K562 (cell line): ENCODE results near the gene PCARE.

Source experiments
- BCL6 ChIP-seq: fragments of 250-450 bp; sonication (Bioruptor Pico); IDR thresholded peaks from 2 replicates; pipeline ENCODE4 v1.4.0; 2020
- CHD2 ChIP-seq: IDR thresholded peaks from 2 replicates; pipeline ENCODE4 v1.6.1; 2011; ENCODE audit warnings: low read depth, low read length
- CREB5 ChIP-seq: fragments of 250-450 bp; sonication (Bioruptor Pico); IDR thresholded peaks from 2 replicates; pipeline ENCODE4 v1.5.0; 2020; ENCODE audit warnings: mild to moderate bottlenecking
- CTCF ChIP-seq, 3 experiments: IDR thresholded peaks in 2 of 3; conservative IDR thresholded peaks in 1 of 3; 2 replicates each; pipeline ENCODE4 v1.5.1; 2011 to 2012; ENCODE audit warnings: low read length in 3 of 3, mild to moderate bottlenecking in 3 of 3, control low read depth in 2 of 3, improper control_type of control experiment in 1 of 3, inconsistent platforms in 1 of 3, low read depth in 1 of 3, mixed read lengths in 1 of 3, moderate library complexity in 1 of 3; ENCODE audit not compliant: insufficient read depth in 2 of 3
- FOXK2 ChIP-seq, 2 experiments: fragments of 450-650 bp; IDR thresholded peaks in 1 of 2; conservative IDR thresholded peaks in 1 of 2; 2 replicates each; pipeline ENCODE4 v1.6.1; 2016; ENCODE audit warnings: low read depth in 2 of 2, mild to moderate bottlenecking in 1 of 2
- MAFK ChIP-seq: IDR thresholded peaks from 2 replicates; pipeline ENCODE4 v1.6.1; 2011; ENCODE audit warnings: low read length, improper control_type of control experiment
- MEF2A ChIP-seq: IDR thresholded peaks from 2 replicates; pipeline ENCODE4 v1.6.1; 2011; ENCODE audit warnings: low read depth, mild to moderate bottlenecking, low read length, moderate library complexity; ENCODE audit not compliant: control insufficient read depth
- NFE2L1 ChIP-seq: fragments of 450-650 bp; IDR thresholded peaks from 2 replicates; pipeline ENCODE4 v1.6.1; 2016; ENCODE audit warnings: missing genetic modification characterization, low read depth, mild to moderate bottlenecking, missing compliant biosample characterization, moderate library complexity, borderline replicate concordance
- NFIC ChIP-seq: fragments of 450-650 bp; IDR thresholded peaks from 2 replicates; pipeline ENCODE4 v1.6.1; 2017; ENCODE audit warnings: mild to moderate bottlenecking, inconsistent platforms
- SIX5 ChIP-seq, 2 experiments: IDR thresholded peaks; 2 replicates each; pipeline ENCODE4 v1.6.1; 2011; ENCODE audit warnings: low read length in 2 of 2, borderline replicate concordance in 1 of 2, low read depth in 1 of 2, mild to moderate bottlenecking in 1 of 2, moderate library complexity in 1 of 2; ENCODE audit not compliant: insufficient read depth in 1 of 2
- SMARCE1 ChIP-seq: fragments of 450-650 bp; IDR thresholded peaks from 2 replicates; pipeline ENCODE4 v1.7.1; 2016; ENCODE audit warnings: mild to moderate bottlenecking
- SREBF2 ChIP-seq: sonication (generic); formaldehyde crosslinking; IDR thresholded peaks from 2 replicates; pipeline ENCODE4 v1.4.0; 2020; ENCODE audit warnings: mild to moderate bottlenecking, missing genetic modification reagents
- TEAD2 ChIP-seq: fragments of 450-650 bp; IDR thresholded peaks from 2 replicates; pipeline ENCODE4 v1.6.1; 2016; ENCODE audit warnings: missing genetic modification characterization, control low read depth, missing compliant biosample characterization
- ZNF121 ChIP-seq: sonication (generic); formaldehyde crosslinking; conservative IDR thresholded peaks from 2 replicates; pipeline ENCODE4 v1.8.0; 2022; ENCODE audit warnings: missing genetic modification reagents

- TF ChIP-seq ZNF121 (CRISPR knock-in tag) (no peak), BCL6 (CRISPR knock-in tag) (no peak), FOXK2 (conservative IDR thresholded peaks at IDR 0.05 in 1 of 2, IDR thresholded peaks at IDR 0.05 in 1 of 2; ENCODE audit: low read depth in 2 of 2) (no peak), SMARCE1 (no peak), CHD2 (no peak), CTCF (IDR thresholded peaks at IDR 0.05 in 2 of 3, conservative IDR thresholded peaks at IDR 0.05 in 1 of 3; ENCODE audit: insufficient read depth in 2 of 3, low read depth in 1 of 3, low read length in 3 of 3) (no peak), SREBF2 (CRISPR knock-in tag) (no peak), NFE2L1 (no peak), SIX5 (IDR thresholded peaks at IDR 0.05; ENCODE audit: borderline replicate concordance in 1 of 2, insufficient read depth in 1 of 2, low read depth in 1 of 2, low read length in 2 of 2) (no peak), TEAD2 (tag) (no peak), CREB5 (no peak), MEF2A (no peak), MAFK (no peak), NFIC (no peak)
These were observed 18.7 kb downstream of the PCARE start for GRCh38 chr2:29055601-29056000.
